ENCODE measurements around the gene NHEJ1.
A peak's percentile ranks its signal among the peaks of the same experiment; 100 is the strongest.

NHEJ1 gene

GRCh38 chr2:219199470-219200211 lies 39.0 kb upstream of the NHEJ1 start:
- 0 out of 2 replicates have a peak, but pooled peaks cover 2% of the 10 kb centered on the region for H3K9me3 ChIP-seq
- H3K4me1 ChIP-seq = no peaks in the 10 kb centered on the region
- no peak overlapping the region for H3K4me3 ChIP-seq
- in situ Hi-C loops (cut with MboI; ENCODE audit: low sequenced_read_pairs) = no loop called here
- H3K27me3 ChIP-seq (ENCODE audit: low read depth) = no peaks in the 10 kb centered on the region
- no peak for DNase-seq (ENCODE audit: low spot score in 2 of 2)
- H3K36me3 ChIP-seq (replicated peaks) = no peaks in the 10 kb centered on the region

DNA sequence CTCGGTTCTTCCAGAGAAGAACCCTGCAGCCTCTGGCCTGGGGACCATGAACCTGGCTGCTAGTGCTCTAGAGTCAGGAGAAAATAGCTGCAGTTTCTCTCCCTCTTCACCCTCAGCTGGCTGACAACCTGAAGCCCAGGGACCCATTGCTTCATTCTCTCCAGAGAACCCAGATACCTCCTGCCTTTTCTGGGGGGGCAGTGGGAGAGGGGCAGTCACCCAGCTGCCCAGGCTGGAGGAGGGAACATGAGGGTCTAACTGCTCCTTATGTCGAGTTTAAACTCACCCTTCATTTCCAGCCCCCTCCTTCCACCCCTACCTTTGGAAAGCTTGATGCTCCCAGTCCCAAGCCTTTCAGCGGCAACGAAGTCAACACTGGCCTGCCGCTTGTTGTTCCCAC lies 38.4 kb upstream of the NHEJ1 start:
- DNase-seq (ENCODE audit: low spot score in 2 of 2) = no peak
- in situ Hi-C loops (cut with MboI; ENCODE audit: low sequenced_read_pairs) = no loop called here
- Histone ChIP-seq H3K9me3 (no peaks in the 10 kb centered on the region), H3K4me3 (no peak overlapping the region), H3K4me1 (no peaks in the 10 kb centered on the region), H3K36me3 (replicated peaks) (no peaks in the 10 kb centered on the region), H3K27me3 (ENCODE audit: low read depth) (no peaks in the 10 kb centered on the region)

DNA sequence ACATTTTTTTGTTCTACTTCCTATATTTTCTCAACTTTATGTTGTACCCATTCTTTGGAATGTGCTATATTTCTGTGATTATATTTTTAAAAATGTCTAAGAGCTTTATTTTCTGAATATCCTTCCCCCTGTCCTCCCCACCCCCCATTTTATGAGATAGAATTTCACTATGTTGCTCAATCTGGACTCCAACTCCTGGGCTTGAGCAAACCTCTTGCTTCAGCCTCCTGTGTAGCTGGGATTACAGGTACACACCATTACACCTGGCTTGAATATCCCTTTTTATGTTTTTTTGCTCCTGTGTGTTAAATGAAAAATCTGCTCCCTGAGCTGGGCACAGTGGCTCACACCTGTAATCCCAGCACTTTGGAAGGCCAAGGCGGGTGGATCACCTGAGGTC lies 36.8 kb upstream of the NHEJ1 start:
- Histone ChIP-seq H3K36me3 (replicated peaks) (no peaks in the 10 kb centered on the region), H3K4me3 (no peak overlapping the region), H3K27me3 (ENCODE audit: low read depth) (no peaks in the 10 kb centered on the region), H3K9me3 (no peaks in the 10 kb centered on the region), H3K4me1 (no peaks in the 10 kb centered on the region)
- no peak for DNase-seq (ENCODE audit: low spot score in 2 of 2)
- in situ Hi-C loops (cut with MboI; ENCODE audit: low sequenced_read_pairs) = no loop called here

- Histone ChIP-seq H3K9me3 (no peaks in the 10 kb centered on the region), H3K27me3 (ENCODE audit: low read depth) (no peaks in the 10 kb centered on the region), H3K36me3 (replicated peaks) (peaks cover 20% of the 10 kb centered on the region), H3K4me1 (no peaks in the 10 kb centered on the region), H3K4me3 (no peak overlapping the region)
- DNase-seq (ENCODE audit: low spot score in 2 of 2) = no peak
- in situ Hi-C loops (cut with MboI; ENCODE audit: low sequenced_read_pairs) = no loop called here
Measured at GRCh38 chr2:219186754-219187456, 26.3 kb upstream of the NHEJ1 start.

- Histone ChIP-seq H3K4me3 (no peak overlapping the region), H3K36me3 (replicated peaks) (peaks cover 35% of the 10 kb centered on the region), H3K4me1 (no peaks in the 10 kb centered on the region), H3K9me3 (no peaks in the 10 kb centered on the region), H3K27me3 (ENCODE audit: low read depth) (no peaks in the 10 kb centered on the region)
- in situ Hi-C loops (cut with MboI; ENCODE audit: low sequenced_read_pairs) = no loop called here
- DNase-seq (ENCODE audit: low spot score in 2 of 2) = no peak
Measured at GRCh38 chr2:219184121-219184520, 23.5 kb upstream of the NHEJ1 start.

GRCh38 chr2:219183151-219183772 lies 22.6 kb upstream of the NHEJ1 start:
- H3K9me3 ChIP-seq = no peaks in the 10 kb centered on the region
- H3K27me3 ChIP-seq (ENCODE audit: low read depth) = no peaks in the 10 kb centered on the region
- DNase-seq (ENCODE audit: low spot score in 2 of 2) = no peak
- peaks cover 35% of the 10 kb centered on the region for H3K36me3 ChIP-seq (replicated peaks)
- in situ Hi-C loops (cut with MboI; ENCODE audit: low sequenced_read_pairs) = no loop called here
- no peak overlapping the region for H3K4me3 ChIP-seq
- no peaks in the 10 kb centered on the region for H3K4me1 ChIP-seq

DNA sequence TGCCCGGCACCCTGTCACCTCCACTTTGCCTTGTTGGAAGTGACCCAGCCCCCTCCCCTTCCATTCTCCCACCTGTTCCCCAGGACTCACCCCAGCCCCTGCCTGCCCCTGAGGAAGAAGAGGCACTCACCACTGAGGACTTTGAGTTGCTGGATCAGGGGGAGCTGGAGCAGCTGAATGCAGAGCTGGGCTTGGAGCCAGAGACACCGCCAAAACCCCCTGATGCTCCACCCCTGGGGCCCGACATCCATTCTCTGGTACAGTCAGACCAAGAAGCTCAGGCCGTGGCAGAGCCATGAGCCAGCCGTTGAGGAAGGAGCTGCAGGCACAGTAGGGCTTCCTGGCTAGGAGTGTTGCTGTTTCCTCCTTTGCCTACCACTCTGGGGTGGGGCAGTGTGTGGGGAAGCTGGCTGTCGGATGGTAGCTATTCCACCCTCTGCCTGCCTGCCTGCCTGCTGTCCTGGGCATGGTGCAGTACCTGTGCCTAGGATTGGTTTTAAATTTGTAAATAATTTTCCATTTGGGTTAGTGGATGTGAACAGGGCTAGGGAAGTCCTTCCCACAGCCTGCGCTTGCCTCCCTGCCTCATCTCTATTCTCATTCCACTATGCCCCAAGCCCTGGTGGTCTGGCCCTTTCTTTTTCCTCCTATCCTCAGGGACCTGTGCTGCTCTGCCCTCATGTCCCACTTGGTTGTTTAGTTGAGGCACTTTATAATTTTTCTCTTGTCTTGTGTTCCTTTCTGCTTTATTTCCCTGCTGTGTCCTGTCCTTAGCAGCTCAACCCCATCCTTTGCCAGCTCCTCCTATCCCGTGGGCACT lies 21.9 kb upstream of the NHEJ1 start:
- Histone ChIP-seq H3K27me3 (ENCODE audit: low read depth) (no peaks in the 10 kb centered on the region), H3K4me1 (no peaks in the 10 kb centered on the region), H3K9me3 (no peaks in the 10 kb centered on the region), H3K36me3 (replicated peaks) (peaks cover 35% of the 10 kb centered on the region), H3K4me3 (no peak overlapping the region)
- no peak for DNase-seq (ENCODE audit: low spot score in 2 of 2)
- in situ Hi-C loops (cut with MboI; ENCODE audit: low sequenced_read_pairs) = no loop called here

- Histone ChIP-seq H3K9me3 (no peaks in the 10 kb centered on the region), H3K4me1 (no peaks in the 10 kb centered on the region), H3K4me3 (no peak overlapping the region), H3K36me3 (replicated peaks) (peaks cover 35% of the 10 kb centered on the region), H3K27me3 (ENCODE audit: low read depth) (no peaks in the 10 kb centered on the region)
- in situ Hi-C loops (cut with MboI; ENCODE audit: low sequenced_read_pairs) = no loop called here
- DNase-seq (ENCODE audit: low spot score in 2 of 2) = no peak
Measured at GRCh38 chr2:219181531-219181930, 20.9 kb upstream of the NHEJ1 start.

- in situ Hi-C loops (cut with MboI; ENCODE audit: low sequenced_read_pairs) = no loop called here
- peak in 1 of 2 experiments; percentile 0 for DNase-seq (ENCODE audit: low spot score in 2 of 2)
- H3K4me1 ChIP-seq = no peaks in the 10 kb centered on the region
- H3K9me3 ChIP-seq = no peaks in the 10 kb centered on the region
- peaks cover 35% of the 10 kb centered on the region for H3K36me3 ChIP-seq (replicated peaks)
- no peak overlapping the region for H3K4me3 ChIP-seq
- H3K27me3 ChIP-seq (ENCODE audit: low read depth) = no peaks in the 10 kb centered on the region
Measured at GRCh38 chr2:219180961-219181360, 20.3 kb upstream of the NHEJ1 start.

DNA sequence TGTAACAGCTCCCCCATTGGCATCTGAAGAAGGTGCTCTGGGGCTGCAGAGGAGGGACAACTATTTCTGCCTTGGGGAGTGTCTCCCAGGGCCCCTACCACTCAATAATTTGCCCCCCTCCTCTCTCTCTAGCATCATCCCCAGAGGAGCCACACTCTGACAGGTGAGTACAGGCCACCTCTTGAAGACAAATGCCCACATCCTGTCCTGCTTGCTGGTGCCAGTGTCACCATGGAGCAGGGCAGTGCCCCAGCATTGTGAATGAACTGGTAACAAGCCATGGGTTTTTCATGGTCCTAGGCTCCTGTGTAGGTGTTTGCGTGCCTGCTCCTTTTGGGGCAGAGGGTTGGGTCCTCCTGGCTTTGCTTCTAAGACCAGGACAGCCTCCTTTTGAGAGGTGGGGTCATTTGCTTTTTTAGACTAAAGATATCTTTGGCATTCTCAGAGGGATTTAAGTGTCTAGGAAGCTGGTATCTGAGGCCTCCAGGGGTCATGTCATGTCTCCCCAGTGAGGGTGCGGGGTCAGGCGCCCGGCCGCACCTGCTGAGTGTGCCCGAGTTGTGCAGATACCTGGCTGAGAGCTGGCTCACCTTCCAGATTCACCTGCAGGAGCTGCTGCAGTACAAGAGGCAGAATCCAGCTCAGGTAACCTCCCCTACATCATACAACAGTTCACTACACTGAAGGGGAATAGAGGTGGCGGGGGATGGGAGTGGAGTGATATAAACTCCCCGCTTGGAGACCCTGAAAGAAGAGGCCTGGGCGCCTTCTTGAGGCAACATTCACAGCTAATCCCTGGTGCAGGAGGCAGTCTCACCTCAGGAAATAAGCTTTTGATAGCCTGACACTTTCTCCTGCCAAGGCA lies 19.2 kb upstream of the NHEJ1 start:
- in situ Hi-C loops (cut with MboI; ENCODE audit: low sequenced_read_pairs) = no loop called here
- no peaks in the 10 kb centered on the region for H3K9me3 ChIP-seq
- H3K4me1 ChIP-seq = peaks cover 3% of the 10 kb centered on the region; the same call in 1 of the 2 replicates
- DNase-seq (ENCODE audit: low spot score in 2 of 2) = no peak
- H3K4me3 ChIP-seq = no peak overlapping the region
- peaks cover 35% of the 10 kb centered on the region for H3K36me3 ChIP-seq (replicated peaks)
- no peaks in the 10 kb centered on the region for H3K27me3 ChIP-seq (ENCODE audit: low read depth)

- in situ Hi-C loops (cut with MboI; ENCODE audit: low sequenced_read_pairs) = no loop called here
- Histone ChIP-seq H3K4me1 (peaks cover 3% of the 10 kb centered on the region; the same call in 1 of the 2 replicates), H3K36me3 (replicated peaks) (peaks cover 26% of the 10 kb centered on the region), H3K9me3 (no peaks in the 10 kb centered on the region), H3K27me3 (ENCODE audit: low read depth) (no peaks in the 10 kb centered on the region), H3K4me3 (peak overlapping the region; percentile 96)
- peak; percentile 11 to 60 for DNase-seq (ENCODE audit: low spot score in 2 of 2)
Measured at GRCh38 chr2:219178377-219179175, 18.0 kb upstream of the NHEJ1 start.

All from HAP-1 (cell line).